ENCODE measurements around the gene ARG2. TPM values are rescaled to one million over a fixed set of nuclear protein-coding genes. Genes with fewer than 3 reads are reported as not detected.

The ARG2 gene
- polyA plus RNA-seq, 1 donor from 2014 or later, result 204 TPM

DNA sequence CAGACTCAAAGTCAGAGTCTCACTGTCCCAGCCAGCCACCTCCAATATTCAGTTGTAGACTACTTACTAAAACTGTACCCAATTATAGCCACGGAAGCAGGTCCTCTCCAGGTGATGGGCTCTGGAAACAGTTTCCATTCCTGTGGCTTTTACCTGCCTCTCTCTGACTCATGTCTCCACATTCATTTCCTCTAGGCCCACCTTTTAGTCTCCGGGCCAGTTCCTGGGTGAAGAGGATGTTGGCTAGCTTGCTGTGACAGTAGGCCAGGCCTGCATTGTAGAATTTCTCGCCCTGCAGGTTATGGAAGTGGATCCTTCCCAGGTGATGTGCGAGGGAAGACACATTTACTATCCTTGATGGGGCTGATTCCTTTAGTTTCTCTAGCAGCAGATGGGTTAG, 70.3 kb downstream of the ARG2 start:
- Histone ChIP-seq H3K9me2 (ENCODE audit: insufficient read depth, low read length) (no peaks in the 10 kb centered on the region), H2AFZ (ENCODE audit: low read depth, low read length) (no peak overlapping the region), H3K27me3 (ENCODE audit: insufficient read depth, low read depth, low read length) (no peaks in the 10 kb centered on the region), H3K36me3 (ENCODE audit: insufficient read depth, low read length) (peaks cover 14% of the 10 kb centered on the region), H3F3A (ENCODE audit: insufficient read depth, low read length, poor library complexity, severe bottlenecking) (no peaks in the 10 kb centered on the region), H4K20me1 (ENCODE audit: insufficient read depth) (no peaks in the 10 kb centered on the region), H3K4me3 (ENCODE audit: low read length) (no peak overlapping the region), H3K4me2 (ENCODE audit: low read length) (no peak overlapping the region), H3K9ac (ENCODE audit: low read length) (no peak overlapping the region), H3K9me3 (ENCODE audit: low read length) (no peaks in the 10 kb centered on the region), H3K27ac (ENCODE audit: low read length) (no peak overlapping the region), H3K79me2 (replicated peaks; ENCODE audit: insufficient read depth, low read length) (peaks cover 39% of the 10 kb centered on the region)
- TF ChIP-seq RAD21 (conservative IDR thresholded peaks at IDR 0.05) (no peak), TAF1 (IDR thresholded peaks at IDR 0.05; ENCODE audit: low read depth) (no peak), POLR2AphosphoS5 (IDR thresholded peaks at IDR 0.05) (no peak), EZH2 (IDR thresholded peaks at IDR 0.05; ENCODE audit: borderline replicate concordance, insufficient read depth, low read length, poor library complexity, severe bottlenecking) (no peak), EP300 (conservative IDR thresholded peaks at IDR 0.05; ENCODE audit: poor library complexity, severe bottlenecking) (no peak), MXI1 (conservative IDR thresholded peaks at IDR 0.05; ENCODE audit: poor library complexity, severe bottlenecking) (no peak), SMC3 (conservative IDR thresholded peaks at IDR 0.05; ENCODE audit: poor library complexity) (no peak)
- TF ChIP-seq, protein P1, sequence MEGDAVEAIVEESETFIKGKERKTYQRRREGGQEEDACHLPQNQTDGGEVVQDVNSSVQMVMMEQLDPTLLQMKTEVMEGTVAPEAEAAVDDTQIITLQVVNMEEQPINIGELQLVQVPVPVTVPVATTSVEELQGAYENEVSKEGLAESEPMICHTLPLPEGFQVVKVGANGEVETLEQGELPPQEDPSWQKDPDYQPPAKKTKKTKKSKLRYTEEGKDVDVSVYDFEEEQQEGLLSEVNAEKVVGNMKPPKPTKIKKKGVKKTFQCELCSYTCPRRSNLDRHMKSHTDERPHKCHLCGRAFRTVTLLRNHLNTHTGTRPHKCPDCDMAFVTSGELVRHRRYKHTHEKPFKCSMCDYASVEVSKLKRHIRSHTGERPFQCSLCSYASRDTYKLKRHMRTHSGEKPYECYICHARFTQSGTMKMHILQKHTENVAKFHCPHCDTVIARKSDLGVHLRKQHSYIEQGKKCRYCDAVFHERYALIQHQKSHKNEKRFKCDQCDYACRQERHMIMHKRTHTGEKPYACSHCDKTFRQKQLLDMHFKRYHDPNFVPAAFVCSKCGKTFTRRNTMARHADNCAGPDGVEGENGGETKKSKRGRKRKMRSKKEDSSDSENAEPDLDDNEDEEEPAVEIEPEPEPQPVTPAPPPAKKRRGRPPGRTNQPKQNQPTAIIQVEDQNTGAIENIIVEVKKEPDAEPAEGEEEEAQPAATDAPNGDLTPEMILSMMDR (IDR thresholded peaks at IDR 0.05; ENCODE audit: poor library complexity, severe bottlenecking), result no peak
- TF ChIP-seq, protein P2, sequence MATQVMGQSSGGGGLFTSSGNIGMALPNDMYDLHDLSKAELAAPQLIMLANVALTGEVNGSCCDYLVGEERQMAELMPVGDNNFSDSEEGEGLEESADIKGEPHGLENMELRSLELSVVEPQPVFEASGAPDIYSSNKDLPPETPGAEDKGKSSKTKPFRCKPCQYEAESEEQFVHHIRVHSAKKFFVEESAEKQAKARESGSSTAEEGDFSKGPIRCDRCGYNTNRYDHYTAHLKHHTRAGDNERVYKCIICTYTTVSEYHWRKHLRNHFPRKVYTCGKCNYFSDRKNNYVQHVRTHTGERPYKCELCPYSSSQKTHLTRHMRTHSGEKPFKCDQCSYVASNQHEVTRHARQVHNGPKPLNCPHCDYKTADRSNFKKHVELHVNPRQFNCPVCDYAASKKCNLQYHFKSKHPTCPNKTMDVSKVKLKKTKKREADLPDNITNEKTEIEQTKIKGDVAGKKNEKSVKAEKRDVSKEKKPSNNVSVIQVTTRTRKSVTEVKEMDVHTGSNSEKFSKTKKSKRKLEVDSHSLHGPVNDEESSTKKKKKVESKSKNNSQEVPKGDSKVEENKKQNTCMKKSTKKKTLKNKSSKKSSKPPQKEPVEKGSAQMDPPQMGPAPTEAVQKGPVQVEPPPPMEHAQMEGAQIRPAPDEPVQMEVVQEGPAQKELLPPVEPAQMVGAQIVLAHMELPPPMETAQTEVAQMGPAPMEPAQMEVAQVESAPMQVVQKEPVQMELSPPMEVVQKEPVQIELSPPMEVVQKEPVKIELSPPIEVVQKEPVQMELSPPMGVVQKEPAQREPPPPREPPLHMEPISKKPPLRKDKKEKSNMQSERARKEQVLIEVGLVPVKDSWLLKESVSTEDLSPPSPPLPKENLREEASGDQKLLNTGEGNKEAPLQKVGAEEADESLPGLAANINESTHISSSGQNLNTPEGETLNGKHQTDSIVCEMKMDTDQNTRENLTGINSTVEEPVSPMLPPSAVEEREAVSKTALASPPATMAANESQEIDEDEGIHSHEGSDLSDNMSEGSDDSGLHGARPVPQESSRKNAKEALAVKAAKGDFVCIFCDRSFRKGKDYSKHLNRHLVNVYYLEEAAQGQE (IDR thresholded peaks at IDR 0.05; ENCODE audit: borderline replicate concordance), result no peak

DNA sequence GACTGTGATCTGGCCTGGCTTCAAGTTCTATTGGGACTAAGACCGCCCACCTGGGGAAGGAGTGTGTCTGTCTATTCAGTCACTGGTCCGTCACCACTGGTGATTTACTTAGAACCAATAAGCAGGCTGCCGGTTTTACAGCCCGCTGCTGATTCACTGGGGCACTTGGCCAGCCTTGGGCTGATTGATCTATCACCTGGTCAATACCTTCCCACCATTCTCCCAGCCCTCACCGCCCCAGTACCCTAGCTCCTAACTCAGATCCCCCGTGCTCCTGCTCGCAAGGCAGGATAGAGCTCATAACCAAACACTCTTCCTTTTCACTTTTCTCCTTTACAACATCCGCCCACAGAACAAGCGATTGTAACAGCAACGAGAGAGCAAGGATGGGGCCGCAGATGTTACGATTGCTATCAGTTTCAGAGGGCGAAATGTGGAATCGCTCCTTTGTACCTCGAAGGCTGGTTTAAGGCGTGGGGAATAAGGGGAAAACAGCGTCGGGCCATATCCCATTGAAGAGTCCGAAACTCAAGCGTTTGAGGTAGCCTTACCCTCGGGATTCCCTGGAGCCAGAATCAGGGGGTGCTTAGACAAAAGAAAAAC, 75.2 kb downstream of the ARG2 start:
- H3K9me3 ChIP-seq (ENCODE audit: low read length), result no peaks in the 10 kb centered on the region
- H3F3A ChIP-seq (ENCODE audit: insufficient read depth, low read length, poor library complexity, severe bottlenecking), result no peaks in the 10 kb centered on the region
- peak overlapping the region; percentile 76 for H3K4me3 ChIP-seq (ENCODE audit: low read length)
- TF ChIP-seq EP300 (conservative IDR thresholded peaks at IDR 0.05; ENCODE audit: poor library complexity, severe bottlenecking) (peak; percentile 41), MXI1 (conservative IDR thresholded peaks at IDR 0.05; ENCODE audit: poor library complexity, severe bottlenecking) (peak; percentile 7), TAF1 (IDR thresholded peaks at IDR 0.05; ENCODE audit: low read depth) (no peak), POLR2AphosphoS5 (IDR thresholded peaks at IDR 0.05) (peak; percentile 85), EZH2 (IDR thresholded peaks at IDR 0.05; ENCODE audit: borderline replicate concordance, insufficient read depth, low read length, poor library complexity, severe bottlenecking) (no peak), SMC3 (conservative IDR thresholded peaks at IDR 0.05; ENCODE audit: poor library complexity) (no peak), RAD21 (conservative IDR thresholded peaks at IDR 0.05) (no peak)
- TF ChIP-seq, protein P1 (IDR thresholded peaks at IDR 0.05; ENCODE audit: poor library complexity, severe bottlenecking), result no peak
- TF ChIP-seq, protein P2 (IDR thresholded peaks at IDR 0.05; ENCODE audit: borderline replicate concordance), result peak; percentile 54
- H3K27me3 ChIP-seq (ENCODE audit: insufficient read depth, low read depth, low read length), result no peaks in the 10 kb centered on the region
- H3K27ac ChIP-seq (ENCODE audit: low read length), result peak overlapping the region; percentile 97
- H3K79me2 ChIP-seq (replicated peaks; ENCODE audit: insufficient read depth, low read length), result peaks cover 39% of the 10 kb centered on the region
- peak overlapping the region; percentile 86 for H2AFZ ChIP-seq (ENCODE audit: low read depth, low read length)
- H3K9ac ChIP-seq (ENCODE audit: low read length), result peak overlapping the region; percentile 95
- no peaks in the 10 kb centered on the region for H3K9me2 ChIP-seq (ENCODE audit: insufficient read depth, low read length)
- peak overlapping the region; percentile 31 for H3K4me2 ChIP-seq (ENCODE audit: low read length)
- no peaks in the 10 kb centered on the region for H4K20me1 ChIP-seq (ENCODE audit: insufficient read depth)
- H3K36me3 ChIP-seq (ENCODE audit: insufficient read depth, low read length), result peaks cover 4% of the 10 kb centered on the region

Measured in neural cell (in vitro differentiated cells).